Ascending aorta (tissue), 2 donors: ENCODE data around the gene DNAI2. TPM values are rescaled to one million over a fixed set of nuclear protein-coding genes. Genes with fewer than 3 reads are reported as not detected.

ENCODE experiments used
- DNase-seq, 2 donors: peaks; one replicate each; pipeline ENCODE4 v3.0.0-alpha.2; 2019; ENCODE audit warnings: low spot score in 2 of 2
- H3K27ac ChIP-seq, 2 donors: fragments of 200-600 bp; sonication (generic); one replicate each; pipeline ENCODE4 v1.5.1; 2016 to 2017; ENCODE audit warnings: mild to moderate bottlenecking in 1 of 2
- H3K27me3 ChIP-seq: fragments of 200-600 bp; sonication (generic); one replicate; pipeline ENCODE4 v1.5.1; 2017
- H3K36me3 ChIP-seq, 2 donors: fragments of 200-600 bp; sonication (generic); one replicate each; pipeline ENCODE4 v1.5.1; 2016
- H3K4me1 ChIP-seq, 2 donors: fragments of 200-600 bp; sonication (generic); one replicate each; pipeline ENCODE4 v1.5.1; 2016 to 2017; ENCODE audit warnings: mild to moderate bottlenecking in 1 of 2
- H3K4me3 ChIP-seq, 2 donors: fragments of 200-600 bp; sonication (generic); one replicate each; pipeline ENCODE4 v1.5.1; 2016 to 2017; ENCODE audit warnings: mild to moderate bottlenecking in 1 of 2
- H3K9me3 ChIP-seq, 2 donors: fragments of 200-600 bp; sonication (generic); one replicate each; pipeline ENCODE4 v1.5.1; 2016
- intact Hi-C: fragments of 100-400 bp; cut with DNase I; formaldehyde crosslinking; loops from one replicate; pipeline ENCODE4 v1.15.1; 2023
- total RNA-seq: library from RNA; depleted of rRNA; stranded (reverse); fragments of >200 nt; gene quantifications from one replicate; pipeline ENCODE4 v1.1.0, GENCODE V29; 2016
- TF ChIP-seq, protein P1 (sequence below), 3 experiments: fragments of 200-600 bp in 2 of 3; fragments of 450-650 bp in 1 of 3; sonication (generic) in 2 of 3; IDR thresholded peaks; one replicate each; pipeline ENCODE4 v1.5.1; 2016 to 2019; ENCODE audit warnings: antibody characterized with exemption in 3 of 3, mild to moderate bottlenecking in 1 of 3, moderate library complexity in 1 of 3

DNAI2 gene
- total RNA-seq, 1 donor from 2014 or later = not detected

GRCh38 chr17:74340470-74341023 is 66.5 kb downstream of the DNAI2 start:
- Histone ChIP-seq H3K9me3 (no peaks in the 10 kb centered on the region), H3K27ac (no peak overlapping the region), H3K4me1 (no peaks in the 10 kb centered on the region), H3K27me3 (no peaks in the 10 kb centered on the region), H3K4me3 (no peak overlapping the region), H3K36me3 (no peaks in the 10 kb centered on the region)
- intact Hi-C loops = no loop called here
- TF ChIP-seq, protein P1, sequence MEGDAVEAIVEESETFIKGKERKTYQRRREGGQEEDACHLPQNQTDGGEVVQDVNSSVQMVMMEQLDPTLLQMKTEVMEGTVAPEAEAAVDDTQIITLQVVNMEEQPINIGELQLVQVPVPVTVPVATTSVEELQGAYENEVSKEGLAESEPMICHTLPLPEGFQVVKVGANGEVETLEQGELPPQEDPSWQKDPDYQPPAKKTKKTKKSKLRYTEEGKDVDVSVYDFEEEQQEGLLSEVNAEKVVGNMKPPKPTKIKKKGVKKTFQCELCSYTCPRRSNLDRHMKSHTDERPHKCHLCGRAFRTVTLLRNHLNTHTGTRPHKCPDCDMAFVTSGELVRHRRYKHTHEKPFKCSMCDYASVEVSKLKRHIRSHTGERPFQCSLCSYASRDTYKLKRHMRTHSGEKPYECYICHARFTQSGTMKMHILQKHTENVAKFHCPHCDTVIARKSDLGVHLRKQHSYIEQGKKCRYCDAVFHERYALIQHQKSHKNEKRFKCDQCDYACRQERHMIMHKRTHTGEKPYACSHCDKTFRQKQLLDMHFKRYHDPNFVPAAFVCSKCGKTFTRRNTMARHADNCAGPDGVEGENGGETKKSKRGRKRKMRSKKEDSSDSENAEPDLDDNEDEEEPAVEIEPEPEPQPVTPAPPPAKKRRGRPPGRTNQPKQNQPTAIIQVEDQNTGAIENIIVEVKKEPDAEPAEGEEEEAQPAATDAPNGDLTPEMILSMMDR (IDR thresholded peaks at IDR 0.05) = no peak
- no peak for DNase-seq

DNA sequence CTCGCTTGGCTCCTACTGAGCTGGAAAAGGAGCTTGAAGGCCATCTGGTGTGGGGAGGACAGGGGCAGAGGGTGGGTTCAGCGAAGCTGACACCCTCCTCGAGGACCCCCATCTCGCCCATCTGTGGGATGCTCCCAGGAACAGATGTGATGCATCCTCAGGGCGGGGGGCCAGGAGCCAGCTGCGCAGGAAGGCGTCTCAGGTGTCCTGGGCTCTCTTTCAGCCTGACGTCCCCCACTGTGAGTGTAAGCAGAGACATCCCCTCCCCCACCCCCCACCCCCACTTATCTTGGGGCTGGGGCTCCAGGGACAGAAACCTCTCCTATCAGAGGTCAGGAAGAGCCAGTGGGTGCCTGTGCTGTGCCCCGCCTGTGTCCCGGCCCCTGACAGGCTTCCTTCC is 68.2 kb downstream of the DNAI2 start:
- Histone ChIP-seq H3K4me1 (no peaks in the 10 kb centered on the region), H3K9me3 (no peaks in the 10 kb centered on the region), H3K27ac (no peak overlapping the region), H3K27me3 (no peaks in the 10 kb centered on the region), H3K36me3 (no peaks in the 10 kb centered on the region), H3K4me3 (no peak overlapping the region)
- TF ChIP-seq, protein P1 (IDR thresholded peaks at IDR 0.05) = no peak
- intact Hi-C loops = no loop called here
- DNase-seq = no peak

- DNase-seq = no peak
- H3K36me3 ChIP-seq = no peaks in the 10 kb centered on the region
- no peak overlapping the region for H3K4me3 ChIP-seq
- TF ChIP-seq, protein P1 (IDR thresholded peaks at IDR 0.05) = no peak
- H3K27ac ChIP-seq = no peak overlapping the region
- intact Hi-C loops = no loop called here
- no peaks in the 10 kb centered on the region for H3K27me3 ChIP-seq
- no peaks in the 10 kb centered on the region for H3K4me1 ChIP-seq
- no peaks in the 10 kb centered on the region for H3K9me3 ChIP-seq
Measured at GRCh38 chr17:74343121-74343520, 69.1 kb downstream of the DNAI2 start.

- H3K27ac ChIP-seq = no peak overlapping the region
- TF ChIP-seq, protein P1 (IDR thresholded peaks at IDR 0.05) = no peak
- intact Hi-C loops = no loop called here
Measured at GRCh38 chr17:74343526-74344284, 69.7 kb downstream of the DNAI2 start.

GRCh38 chr17:74344658-74345057 is 70.6 kb downstream of the DNAI2 start:
- TF ChIP-seq, protein P1 (IDR thresholded peaks at IDR 0.05) = no peak
- Histone ChIP-seq H3K4me1 (no peaks in the 10 kb centered on the region), H3K36me3 (no peaks in the 10 kb centered on the region), H3K4me3 (no peak overlapping the region), H3K9me3 (no peaks in the 10 kb centered on the region), H3K27me3 (no peaks in the 10 kb centered on the region), H3K27ac (no peak overlapping the region)
- intact Hi-C loops = no loop called here
- no peak for DNase-seq

More at GRCh38 chr17:74343526-74344284, 69.7 kb downstream of the DNAI2 start:
- Histone ChIP-seq H3K9me3 (no peaks in the 10 kb centered on the region), H3K4me3 (no peak overlapping the region), H3K27me3 (no peaks in the 10 kb centered on the region), H3K36me3 (no peaks in the 10 kb centered on the region), H3K4me1 (no peaks in the 10 kb centered on the region)
- no peak for DNase-seq
